ENCODE data around the gene MCEMP1.

The MCEMP1 gene

DNA sequence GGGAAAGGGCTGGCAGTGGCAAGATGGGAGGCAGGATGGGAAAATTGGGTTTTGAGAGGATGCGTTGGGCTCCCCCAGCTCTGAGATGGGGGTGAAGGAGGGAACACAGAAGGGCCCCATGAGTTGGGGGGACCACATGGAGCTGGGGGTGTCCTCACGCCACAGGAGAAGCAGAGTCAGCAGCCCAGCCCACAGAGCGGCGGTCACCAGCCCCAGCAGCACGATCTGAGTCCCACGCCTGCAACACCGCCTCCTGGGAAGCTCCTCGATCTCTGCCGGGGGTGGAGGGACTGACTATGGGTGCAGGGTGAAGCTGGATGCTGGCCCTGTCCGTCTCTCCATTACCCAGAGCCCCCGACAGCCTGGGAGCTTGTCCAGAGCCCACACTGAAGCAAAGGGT lies 21.7 kb downstream of the MCEMP1 start:
- Histone ChIP-seq H3K36me3 (ENCODE audit: low read depth) (no peaks in the 10 kb centered on the region), H3K9me3 (ENCODE audit: severe bottlenecking) (no peaks in the 10 kb centered on the region), H3K27ac (ENCODE audit: poor library complexity, severe bottlenecking) (no peak overlapping the region), H3K4me3 (ENCODE audit: severe bottlenecking) (no peak overlapping the region), H3K4me1 (ENCODE audit: insufficient read depth, poor library complexity, severe bottlenecking) (no peaks in the 10 kb centered on the region), H3K27me3 (ENCODE audit: insufficient read depth, poor library complexity, severe bottlenecking) (no peaks in the 10 kb centered on the region)
- TF ChIP-seq CTCF (IDR thresholded peaks at IDR 0.05; ENCODE audit: poor library complexity, severe bottlenecking), result no peak
- ATAC-seq (ENCODE audit: low read depth) (no peak), DNase-seq (ENCODE audit: low spot score) (no peak)

GRCh38 chr19:7699003-7699402 lies 22.1 kb downstream of the MCEMP1 start:
- no peak overlapping the region for H3K4me3 ChIP-seq (ENCODE audit: severe bottlenecking)
- no peak overlapping the region for H3K27ac ChIP-seq (ENCODE audit: poor library complexity, severe bottlenecking)
- no peak for TF ChIP-seq CTCF (IDR thresholded peaks at IDR 0.05; ENCODE audit: poor library complexity, severe bottlenecking)

GRCh38 chr19:7699417-7700401 lies 22.8 kb downstream of the MCEMP1 start:
- H3K4me1 ChIP-seq (ENCODE audit: insufficient read depth, poor library complexity, severe bottlenecking), result no peaks in the 10 kb centered on the region
- no peak overlapping the region for H3K4me3 ChIP-seq (ENCODE audit: severe bottlenecking)
- DNase-seq (ENCODE audit: low spot score) (no peak), ATAC-seq (ENCODE audit: low read depth) (no peak)
- no peaks in the 10 kb centered on the region for H3K9me3 ChIP-seq (ENCODE audit: severe bottlenecking)
- H3K27ac ChIP-seq (ENCODE audit: poor library complexity, severe bottlenecking), result no peak overlapping the region
- H3K27me3 ChIP-seq (ENCODE audit: insufficient read depth, poor library complexity, severe bottlenecking), result no peaks in the 10 kb centered on the region
- TF ChIP-seq CTCF (IDR thresholded peaks at IDR 0.05; ENCODE audit: poor library complexity, severe bottlenecking), result no peak
- H3K36me3 ChIP-seq (ENCODE audit: low read depth), result no peaks in the 10 kb centered on the region

More at GRCh38 chr19:7699003-7699402, 22.1 kb downstream of the MCEMP1 start:
- Histone ChIP-seq H3K4me1 (ENCODE audit: insufficient read depth, poor library complexity, severe bottlenecking) (no peaks in the 10 kb centered on the region), H3K27me3 (ENCODE audit: insufficient read depth, poor library complexity, severe bottlenecking) (no peaks in the 10 kb centered on the region), H3K9me3 (ENCODE audit: severe bottlenecking) (no peaks in the 10 kb centered on the region), H3K36me3 (ENCODE audit: low read depth) (no peaks in the 10 kb centered on the region)
- no peak for ATAC-seq (ENCODE audit: low read depth)
- no peak for DNase-seq (ENCODE audit: low spot score)

- Histone ChIP-seq H3K27me3 (ENCODE audit: insufficient read depth, poor library complexity, severe bottlenecking) (no peaks in the 10 kb centered on the region), H3K4me1 (ENCODE audit: insufficient read depth, poor library complexity, severe bottlenecking) (no peaks in the 10 kb centered on the region), H3K9me3 (ENCODE audit: severe bottlenecking) (no peaks in the 10 kb centered on the region), H3K36me3 (ENCODE audit: low read depth) (no peaks in the 10 kb centered on the region), H3K27ac (ENCODE audit: poor library complexity, severe bottlenecking) (no peak overlapping the region), H3K4me3 (ENCODE audit: severe bottlenecking) (no peak overlapping the region)
- DNase-seq (ENCODE audit: low spot score), result no peak
- ATAC-seq (ENCODE audit: low read depth), result no peak
- TF ChIP-seq CTCF (IDR thresholded peaks at IDR 0.05; ENCODE audit: poor library complexity, severe bottlenecking), result no peak
Measured at GRCh38 chr19:7701049-7701653, 24.3 kb downstream of the MCEMP1 start.

Measured in RWPE2 (cell line).